Cardiac muscle cell (in vitro differentiated cells and primary cell): ENCODE data around the gene CMTR1. TPM values are rescaled to one million over a fixed set of nuclear protein-coding genes. Genes with fewer than 3 reads are reported as not detected.

Source experiments
- DNase-seq, 2 donors: peaks; one replicate each; pipeline versions ENCODE4 v3.0.0 to v3.0.0-alpha.2; 2010 to 2017; ENCODE audit warnings: low read depth in 1 of 2, low spot score in 1 of 2
- H3K27ac ChIP-seq: fragments of 200-600 bp; sonication (generic); 2 replicates; pipeline ENCODE4 v1.5.1; 2016
- H3K27me3 ChIP-seq: fragments of 200-600 bp; sonication (generic); 2 replicates; pipeline ENCODE4 v1.6.0; 2016; ENCODE audit warnings: control low read depth
- H3K36me3 ChIP-seq: fragments of 200-600 bp; sonication (generic); 2 replicates; pipeline ENCODE4 v1.5.1; 2016; ENCODE audit warnings: control low read depth
- H3K4me1 ChIP-seq: fragments of 200-600 bp; sonication (generic); 2 replicates; pipeline ENCODE4 v1.8.1; 2017; ENCODE audit warnings: low read depth, mild to moderate bottlenecking, mixed run types
- H3K4me3 ChIP-seq: fragments of 200-600 bp; sonication (generic); 2 replicates; pipeline ENCODE4 v1.5.1; 2016; ENCODE audit warnings: mild to moderate bottlenecking
- H3K9me3 ChIP-seq: fragments of 200-600 bp; sonication (generic); 2 replicates; pipeline ENCODE4 v1.5.1; 2017; ENCODE audit warnings: low read depth, mild to moderate bottlenecking, control low read depth
- polyA plus RNA-seq: library from polyadenylated mRNA; unstranded; fragments of >200 nt; fragmentation: Nextera tagmentation; extraction: Ambion mirVana; gene quantifications from 2 replicates; pipeline ENCODE4 v1.2.1, GENCODE V29; 2016
- total RNA-seq: library from RNA; depleted of rRNA; stranded (reverse); fragments of >200 nt; gene quantifications from 2 replicates; pipeline ENCODE4 v1.2.3, GENCODE V29; 2016
- TF ChIP-seq, protein P1 (sequence below): IDR thresholded peaks from 2 replicates; pipeline ENCODE4 v1.5.1; 2012; ENCODE audit warnings: low read depth, mild to moderate bottlenecking, low read length

CMTR1 gene
- total and polyA plus RNA-seq, 2 experiments from 2014 or later = 41.2 to 53.3 TPM

DNA sequence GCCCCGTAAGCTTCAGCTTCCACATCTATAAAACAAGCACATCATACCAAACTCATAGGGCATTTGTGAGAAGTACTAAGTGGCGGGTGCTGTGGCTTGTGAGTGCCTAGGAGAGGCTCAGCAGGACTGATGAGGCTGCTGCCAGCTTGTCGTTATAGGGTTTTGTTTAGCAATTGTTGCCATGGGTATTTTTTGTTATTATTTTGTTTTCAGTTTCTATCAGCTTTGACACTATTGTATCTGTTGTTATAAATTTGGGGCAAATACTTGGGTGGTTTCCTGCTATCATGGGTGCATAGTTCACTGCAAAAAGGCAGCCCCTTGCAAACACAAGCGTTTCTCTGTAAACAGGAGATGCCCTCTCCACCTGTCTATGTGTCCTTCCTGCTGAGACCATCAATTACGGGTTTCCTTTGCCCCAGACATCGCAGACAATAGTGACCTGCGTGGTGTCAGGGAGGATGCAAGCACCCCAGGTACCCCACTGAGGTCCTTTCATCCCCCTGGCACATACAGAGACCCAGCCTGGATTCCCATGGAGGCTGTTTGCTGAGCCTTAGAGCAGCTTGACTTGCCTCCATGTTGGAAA lies 69.8 kb downstream of the CMTR1 start:
- no peak for DNase-seq
- no peaks in the 10 kb centered on the region for H3K4me1 ChIP-seq
- TF ChIP-seq, protein P1, sequence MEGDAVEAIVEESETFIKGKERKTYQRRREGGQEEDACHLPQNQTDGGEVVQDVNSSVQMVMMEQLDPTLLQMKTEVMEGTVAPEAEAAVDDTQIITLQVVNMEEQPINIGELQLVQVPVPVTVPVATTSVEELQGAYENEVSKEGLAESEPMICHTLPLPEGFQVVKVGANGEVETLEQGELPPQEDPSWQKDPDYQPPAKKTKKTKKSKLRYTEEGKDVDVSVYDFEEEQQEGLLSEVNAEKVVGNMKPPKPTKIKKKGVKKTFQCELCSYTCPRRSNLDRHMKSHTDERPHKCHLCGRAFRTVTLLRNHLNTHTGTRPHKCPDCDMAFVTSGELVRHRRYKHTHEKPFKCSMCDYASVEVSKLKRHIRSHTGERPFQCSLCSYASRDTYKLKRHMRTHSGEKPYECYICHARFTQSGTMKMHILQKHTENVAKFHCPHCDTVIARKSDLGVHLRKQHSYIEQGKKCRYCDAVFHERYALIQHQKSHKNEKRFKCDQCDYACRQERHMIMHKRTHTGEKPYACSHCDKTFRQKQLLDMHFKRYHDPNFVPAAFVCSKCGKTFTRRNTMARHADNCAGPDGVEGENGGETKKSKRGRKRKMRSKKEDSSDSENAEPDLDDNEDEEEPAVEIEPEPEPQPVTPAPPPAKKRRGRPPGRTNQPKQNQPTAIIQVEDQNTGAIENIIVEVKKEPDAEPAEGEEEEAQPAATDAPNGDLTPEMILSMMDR = no peak
- no peaks in the 10 kb centered on the region for H3K36me3 ChIP-seq
- H3K27ac ChIP-seq = no peak overlapping the region
- H3K4me3 ChIP-seq = no peak overlapping the region
- no peaks in the 10 kb centered on the region for H3K9me3 ChIP-seq
- H3K27me3 ChIP-seq = no peaks in the 10 kb centered on the region

DNA sequence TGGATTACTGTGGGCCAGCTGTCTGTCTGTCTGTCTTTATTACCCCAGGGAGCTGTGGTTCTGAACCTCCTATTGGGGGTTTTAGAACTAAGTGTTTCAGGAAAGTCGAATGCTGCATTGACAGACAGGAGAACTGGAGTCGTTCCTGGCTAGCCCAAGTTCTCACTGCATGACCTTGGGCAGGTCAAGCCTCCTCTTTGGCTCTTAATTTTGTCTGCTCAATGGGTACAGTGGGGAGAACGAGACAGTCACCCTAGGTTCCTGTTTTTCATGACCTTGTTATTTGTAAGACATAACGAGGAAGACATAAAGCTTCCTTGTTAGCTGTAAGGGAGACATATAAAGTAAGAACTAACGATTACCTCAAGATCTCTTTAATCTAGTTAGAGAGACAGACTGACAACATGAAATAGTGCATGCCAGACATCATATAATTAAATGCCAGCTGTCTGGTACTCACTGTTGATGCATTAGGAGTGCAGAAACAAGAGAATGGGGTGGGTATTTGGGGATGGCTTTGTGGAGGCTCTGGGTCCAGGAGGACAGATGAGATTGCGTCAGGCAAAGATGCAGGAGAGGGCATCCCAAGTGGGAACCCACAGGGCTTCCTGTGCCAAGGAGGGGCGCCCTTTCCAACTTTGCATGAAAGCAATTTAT lies 70.4 kb downstream of the CMTR1 start:
- H3K27ac ChIP-seq = no peak overlapping the region
- no peaks in the 10 kb centered on the region for H3K27me3 ChIP-seq

DNA sequence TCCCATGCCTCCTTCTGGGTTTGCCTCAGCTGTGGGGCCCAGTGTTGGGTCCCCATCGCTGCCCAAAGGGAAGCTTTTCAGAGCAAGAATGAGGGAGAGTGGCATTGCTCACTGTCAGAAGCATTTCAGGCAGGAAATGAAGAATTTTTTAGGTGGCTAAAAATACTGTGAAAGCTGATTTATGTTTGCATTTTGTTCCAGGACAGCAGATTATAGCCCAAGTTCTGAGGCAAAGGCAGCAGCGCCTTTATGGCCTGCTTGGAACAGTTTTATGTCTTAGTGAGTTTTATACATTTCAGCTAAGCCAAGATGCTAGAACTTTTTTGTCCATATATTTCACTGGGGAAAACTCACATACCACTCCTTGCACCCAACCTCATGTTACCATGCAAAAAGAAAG lies 71.0 kb downstream of the CMTR1 start:
- DNase-seq = no peak
- TF ChIP-seq, protein P1 = no peak
- Histone ChIP-seq H3K9me3 (no peaks in the 10 kb centered on the region), H3K4me3 (no peak overlapping the region), H3K36me3 (no peaks in the 10 kb centered on the region), H3K27ac (no peak overlapping the region), H3K4me1 (no peaks in the 10 kb centered on the region), H3K27me3 (no peaks in the 10 kb centered on the region)

More for the DNA sequence above, 70.4 kb downstream of the CMTR1 start:
- no peak for DNase-seq
- H3K36me3 ChIP-seq = no peaks in the 10 kb centered on the region
- H3K9me3 ChIP-seq = no peaks in the 10 kb centered on the region
- TF ChIP-seq, protein P1 = no peak
- no peak overlapping the region for H3K4me3 ChIP-seq
- H3K4me1 ChIP-seq = no peaks in the 10 kb centered on the region

DNA sequence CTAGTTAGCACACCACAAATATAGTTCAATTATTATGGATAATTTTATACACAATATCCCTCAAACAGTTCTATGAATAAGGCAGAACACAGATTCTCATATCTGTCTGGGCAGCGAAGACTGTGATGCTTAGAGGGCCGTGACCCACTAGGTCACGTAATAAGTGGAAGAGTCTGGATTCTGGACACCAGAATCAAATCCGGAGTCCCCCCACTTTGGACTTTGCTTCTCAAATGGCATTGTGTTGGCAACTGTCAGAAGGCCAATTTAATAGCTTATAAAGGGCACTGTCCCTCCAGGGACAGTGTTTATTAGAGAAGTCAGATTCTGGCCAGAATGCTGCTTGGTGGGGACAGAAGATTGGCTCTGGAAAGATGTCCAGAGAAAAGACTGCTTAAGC lies 73.5 kb downstream of the CMTR1 start:
- no peaks in the 10 kb centered on the region for H3K36me3 ChIP-seq
- H3K4me1 ChIP-seq = no peaks in the 10 kb centered on the region
- H3K27me3 ChIP-seq = peaks cover 5% of the 10 kb centered on the region
- DNase-seq = no peak
- H3K9me3 ChIP-seq = no peaks in the 10 kb centered on the region
- no peak overlapping the region for H3K27ac ChIP-seq
- TF ChIP-seq, protein P1 = no peak
- H3K4me3 ChIP-seq = no peak overlapping the region

DNA sequence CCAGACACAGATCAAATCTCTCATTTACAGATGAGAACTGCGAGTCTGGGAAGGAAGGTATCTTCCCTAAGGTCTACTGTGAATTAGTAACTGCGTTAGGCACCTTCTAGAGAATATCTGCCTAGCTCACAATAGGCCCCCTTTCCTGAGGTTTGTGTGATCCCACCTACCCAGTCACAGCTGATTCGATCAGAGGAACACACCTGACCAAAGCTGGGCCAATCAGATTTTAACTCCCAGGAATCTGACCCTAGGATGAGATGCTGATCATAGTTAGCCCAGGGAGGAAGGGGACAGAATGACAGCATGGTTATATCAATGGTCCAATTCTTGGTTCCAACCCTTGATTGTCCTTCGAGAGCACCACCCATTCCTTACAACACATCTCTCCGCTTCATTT lies 74.1 kb downstream of the CMTR1 start:
- Histone ChIP-seq H3K27me3 (peaks cover 11% of the 10 kb centered on the region), H3K4me3 (no peak overlapping the region), H3K36me3 (no peaks in the 10 kb centered on the region), H3K9me3 (no peaks in the 10 kb centered on the region), H3K27ac (no peak overlapping the region), H3K4me1 (no peaks in the 10 kb centered on the region)
- DNase-seq = no peak
- TF ChIP-seq, protein P1 = no peak
